GM23338 (cell line): ENCODE results near the gene GTF2A1. TPM values are rescaled to one million over a fixed set of nuclear protein-coding genes. Genes with fewer than 3 reads are reported as not detected.

Experiments used
- ATAC-seq: fragments of 200-7000 bp; cut with Tn5 transposase; 3 replicates; pipeline ENCODE4 v1.9.1; 2020
- DNase-seq: peaks from one replicate; pipeline ENCODE4 v3.0.0-alpha.2; 2015; ENCODE audit warnings: low spot score
- H2AFZ ChIP-seq: fragments of 200-600 bp; sonication (generic); 2 replicates; pipeline ENCODE4 v1.8.0; 2016; ENCODE audit warnings: antibody characterized with exemption, mild to moderate bottlenecking, moderate library complexity
- H3F3A ChIP-seq: fragments of 200-600 bp; sonication (generic); replicated peaks from 2 replicates; pipeline ENCODE4 v1.8.0; 2017; ENCODE audit warnings: antibody characterized with exemption, mixed run types, low read depth
- H3K27ac ChIP-seq: fragments of 200-600 bp; sonication (generic); 2 replicates; pipeline ENCODE4 v1.6.1; 2016; ENCODE audit warnings: low read depth
- H3K27me3 ChIP-seq: fragments of 200-600 bp; sonication (generic); 2 replicates; pipeline ENCODE4 v1.8.0; 2016; ENCODE audit warnings: mild to moderate bottlenecking, mixed run types, moderate library complexity; ENCODE audit not compliant: insufficient read depth
- H3K36me3 ChIP-seq: fragments of 200-600 bp; sonication (generic); 2 replicates; pipeline ENCODE4 v1.8.0; 2016; ENCODE audit warnings: mild to moderate bottlenecking; ENCODE audit not compliant: insufficient read depth
- H3K4me1 ChIP-seq: fragments of 200-600 bp; sonication (generic); 2 replicates; pipeline ENCODE4 v1.8.0; 2016; ENCODE audit warnings: mild to moderate bottlenecking, moderate library complexity; ENCODE audit not compliant: insufficient read depth
- H3K4me2 ChIP-seq: fragments of 200-600 bp; sonication (generic); 2 replicates; pipeline ENCODE4 v1.7.1; 2017; ENCODE audit warnings: mixed run types
- H3K4me3 ChIP-seq: fragments of 200-600 bp; sonication (generic); 2 replicates; pipeline ENCODE4 v1.6.1; 2016; ENCODE audit warnings: mixed run types
- H3K79me2 ChIP-seq: fragments of 200-600 bp; sonication (generic); replicated peaks from 2 replicates; pipeline ENCODE4 v1.8.0; 2017; ENCODE audit warnings: mild to moderate bottlenecking; ENCODE audit not compliant: insufficient read depth
- H3K9me2 ChIP-seq: fragments of 200-600 bp; sonication (generic); 2 replicates; pipeline ENCODE4 v1.8.0; 2017; ENCODE audit not compliant: insufficient read depth
- H4K20me1 ChIP-seq: fragments of 200-600 bp; sonication (generic); replicated peaks from 2 replicates; pipeline ENCODE4 v1.8.0; 2017; ENCODE audit warnings: mild to moderate bottlenecking; ENCODE audit not compliant: insufficient read depth
- H3K27ac Mint-ChIP-seq: 2 replicates; pipeline ENCODE4 v1.8.0; 2020; ENCODE audit warnings: inconsistent platforms, mild to moderate bottlenecking, moderate library complexity, mixed read lengths
- H3K27me3 Mint-ChIP-seq: 3 replicates; pipeline ENCODE4 v1.8.0; 2022; ENCODE audit warnings: low read depth, mild to moderate bottlenecking, moderate library complexity, mixed read lengths, inconsistent platforms; ENCODE audit not compliant: insufficient read depth, poor library complexity
- H3K36me3 Mint-ChIP-seq: 3 replicates; pipeline ENCODE4 v1.8.0; 2021; ENCODE audit warnings: low read depth, mild to moderate bottlenecking, inconsistent platforms, moderate library complexity, mixed read lengths
- H3K4me1 Mint-ChIP-seq: 3 replicates; pipeline ENCODE4 v1.8.0; 2020; ENCODE audit warnings: mild to moderate bottlenecking, inconsistent platforms, mixed read lengths
- H3K4me3 Mint-ChIP-seq: 3 replicates; pipeline ENCODE4 v1.8.0; 2021; ENCODE audit warnings: moderate library complexity, mild to moderate bottlenecking, inconsistent platforms, mixed read lengths
- H3K9me3 Mint-ChIP-seq: 3 replicates; pipeline ENCODE4 v1.8.0; 2020; ENCODE audit warnings: moderate library complexity, mild to moderate bottlenecking, inconsistent platforms, mixed read lengths
- ETS1 ChIP-seq: IDR thresholded peaks from 2 replicates; pipeline ENCODE4 v1.6.1; 2016; ENCODE audit warnings: antibody characterized with exemption
- EZH2 ChIP-seq: fragments of 200-600 bp; sonication (generic); IDR thresholded peaks from one replicate; pipeline ENCODE4 v1.8.0; 2017; ENCODE audit warnings: antibody characterized with exemption, mild to moderate bottlenecking, low read depth; ENCODE audit not compliant: unreplicated experiment
- EZH2phosphoT487 ChIP-seq: fragments of 200-600 bp; sonication (generic); IDR thresholded peaks from one replicate; pipeline ENCODE4 v1.8.1; 2018; ENCODE audit warnings: antibody characterized with exemption; ENCODE audit not compliant: unreplicated experiment
- JUNB ChIP-seq: IDR thresholded peaks from one replicate; pipeline ENCODE4 v1.6.1; 2016; ENCODE audit warnings: antibody characterized with exemption; ENCODE audit not compliant: unreplicated experiment
- NANOG ChIP-seq: IDR thresholded peaks from 2 replicates; pipeline ENCODE4 v1.6.1; 2016; ENCODE audit warnings: antibody characterized with exemption, borderline replicate concordance
- REST ChIP-seq: IDR thresholded peaks from one replicate; pipeline ENCODE4 v1.6.1; 2018; ENCODE audit warnings: antibody characterized with exemption; ENCODE audit not compliant: unreplicated experiment
- STAT1 ChIP-seq: IDR thresholded peaks from one replicate; pipeline ENCODE4 v1.6.1; 2016; ENCODE audit warnings: antibody characterized with exemption; ENCODE audit not compliant: unreplicated experiment
- ZNF114 ChIP-seq: fragments of 250-450 bp; sonication (Bioruptor Pico); IDR thresholded peaks from 2 replicates; pipeline ENCODE4 v1.5.0; 2020; ENCODE audit warnings: mild to moderate bottlenecking, moderate library complexity
- ZNF331 ChIP-seq: fragments of 250-450 bp; sonication (Bioruptor Pico); IDR thresholded peaks from 2 replicates; pipeline ENCODE4 v1.5.0; 2020; ENCODE audit warnings: low read depth, mild to moderate bottlenecking, moderate library complexity
- polyA plus RNA-seq: library from polyadenylated mRNA; unstranded; fragments of >200 nt; fragmentation: Nextera tagmentation; extraction: Ambion mirVana; gene quantifications from 2 replicates; pipeline ENCODE4 v1.2.1, GENCODE V29; 2016
- total RNA-seq: library from RNA; depleted of rRNA; stranded (reverse); fragments of >200 nt; shearing (Covaris generic); gene quantifications from 2 replicates; pipeline ENCODE4 v1.2.3, GENCODE V29; 2014

GTF2A1 gene
- total and polyA plus RNA-seq, 2 experiments from 2014 or later, result 12.1 to 50.6 TPM

- H3K27ac Mint-ChIP-seq, result no peak overlapping the region
These were observed 77.0 kb downstream of the GTF2A1 start for GRCh38 chr14:81143793-81144192.

GRCh38 chr14:81141426-81141825, 79.3 kb downstream of the GTF2A1 start:
- Mint-ChIP-seq H3K4me3 (no peak overlapping the region), H3K27ac (no peak overlapping the region), H3K27me3 (no peaks in the 10 kb centered on the region), H3K4me1 (no peaks in the 10 kb centered on the region), H3K36me3 (no peaks in the 10 kb centered on the region), H3K9me3 (no peaks in the 10 kb centered on the region)
- H3F3A ChIP-seq, result no peaks in the 10 kb centered on the region
- H3K4me3 ChIP-seq, result no peak overlapping the region
- H3K9me2 ChIP-seq, result peaks cover 5% of the 10 kb centered on the region; the same call in 1 of the 2 replicates
- ATAC-seq (no peak), DNase-seq (no peak)
- no peak overlapping the region for H3K4me2 ChIP-seq
- H3K79me2 ChIP-seq, result no peaks in the 10 kb centered on the region
- TF ChIP-seq ZNF331 (CRISPR knock-in tag), result no peak
- TF ChIP-seq JUNB, result no peak
- TF ChIP-seq ETS1, result no peak
- no peak for TF ChIP-seq EZH2
- no peaks in the 10 kb centered on the region for H3K36me3 ChIP-seq
- no peak overlapping the region for H2AFZ ChIP-seq
- H4K20me1 ChIP-seq, result no peaks in the 10 kb centered on the region
- no peaks in the 10 kb centered on the region for H3K27me3 ChIP-seq
- H3K4me1 ChIP-seq, result no peaks in the 10 kb centered on the region
- no peak overlapping the region for H3K27ac ChIP-seq

More at GRCh38 chr14:81143793-81144192, 77.0 kb downstream of the GTF2A1 start:
- Mint-ChIP-seq H3K4me1 (no peaks in the 10 kb centered on the region), H3K9me3 (no peaks in the 10 kb centered on the region), H3K27me3 (no peaks in the 10 kb centered on the region), H3K36me3 (no peaks in the 10 kb centered on the region), H3K4me3 (no peak overlapping the region)
- H3K27ac ChIP-seq, result no peak overlapping the region
- ATAC-seq, result no peak
- H3F3A ChIP-seq, result no peaks in the 10 kb centered on the region
- TF ChIP-seq ZNF114 (CRISPR knock-in tag), result no peak
- H3K9me2 ChIP-seq, result peaks cover 5% of the 10 kb centered on the region; the same call in 1 of the 2 replicates
- H3K4me2 ChIP-seq, result no peak overlapping the region
- no peaks in the 10 kb centered on the region for H3K79me2 ChIP-seq
- no peak overlapping the region for H2AFZ ChIP-seq
- H4K20me1 ChIP-seq, result no peaks in the 10 kb centered on the region
- no peak overlapping the region for H3K4me3 ChIP-seq
- no peak for DNase-seq
- H3K36me3 ChIP-seq, result no peaks in the 10 kb centered on the region
- H3K4me1 ChIP-seq, result no peaks in the 10 kb centered on the region
- H3K27me3 ChIP-seq, result no peaks in the 10 kb centered on the region

- no peaks in the 10 kb centered on the region for H3K4me1 ChIP-seq
- Mint-ChIP-seq H3K4me3 (no peak overlapping the region), H3K27ac (no peak overlapping the region), H3K4me1 (no peaks in the 10 kb centered on the region), H3K9me3 (no peaks in the 10 kb centered on the region), H3K27me3 (no peaks in the 10 kb centered on the region), H3K36me3 (no peaks in the 10 kb centered on the region)
- H3K4me2 ChIP-seq, result no peak overlapping the region
- no peak overlapping the region for H3K4me3 ChIP-seq
- no peak overlapping the region for H3K27ac ChIP-seq
- H3K36me3 ChIP-seq, result no peaks in the 10 kb centered on the region
- no peaks in the 10 kb centered on the region for H4K20me1 ChIP-seq
- no peak for DNase-seq
- H3K27me3 ChIP-seq, result no peaks in the 10 kb centered on the region
- no peaks in the 10 kb centered on the region for H3F3A ChIP-seq
- H2AFZ ChIP-seq, result no peak overlapping the region
- ATAC-seq, result no peak
- peaks cover 5% of the 10 kb centered on the region; the same call in 1 of the 2 replicates for H3K9me2 ChIP-seq
- no peaks in the 10 kb centered on the region for H3K79me2 ChIP-seq
- no peak for TF ChIP-seq EZH2phosphoT487
- no peak for TF ChIP-seq NANOG
- no peak for TF ChIP-seq STAT1
- no peak for TF ChIP-seq EZH2
- no peak for TF ChIP-seq ZNF331 (CRISPR knock-in tag)
- no peak for TF ChIP-seq ETS1
- no peak for TF ChIP-seq ZNF114 (CRISPR knock-in tag)
- no peak for TF ChIP-seq JUNB
- TF ChIP-seq REST, result no peak
These were observed 82.3 kb downstream of the GTF2A1 start for GRCh38 chr14:81138429-81138828.
